Measurements from ENCODE around the gene OXSR1. TPM values are rescaled to one million over a fixed set of nuclear protein-coding genes. Genes with fewer than 3 reads are reported as not detected.
A peak's percentile ranks its signal among the peaks of the same experiment; 100 is the strongest.

OXSR1 gene
- total and polyA plus RNA-seq, 2 of the 13 experiments (the other 11 are each of a cell fraction or from before 2014, with no cell fraction given) = 27.4 to 32.6 TPM

DNA sequence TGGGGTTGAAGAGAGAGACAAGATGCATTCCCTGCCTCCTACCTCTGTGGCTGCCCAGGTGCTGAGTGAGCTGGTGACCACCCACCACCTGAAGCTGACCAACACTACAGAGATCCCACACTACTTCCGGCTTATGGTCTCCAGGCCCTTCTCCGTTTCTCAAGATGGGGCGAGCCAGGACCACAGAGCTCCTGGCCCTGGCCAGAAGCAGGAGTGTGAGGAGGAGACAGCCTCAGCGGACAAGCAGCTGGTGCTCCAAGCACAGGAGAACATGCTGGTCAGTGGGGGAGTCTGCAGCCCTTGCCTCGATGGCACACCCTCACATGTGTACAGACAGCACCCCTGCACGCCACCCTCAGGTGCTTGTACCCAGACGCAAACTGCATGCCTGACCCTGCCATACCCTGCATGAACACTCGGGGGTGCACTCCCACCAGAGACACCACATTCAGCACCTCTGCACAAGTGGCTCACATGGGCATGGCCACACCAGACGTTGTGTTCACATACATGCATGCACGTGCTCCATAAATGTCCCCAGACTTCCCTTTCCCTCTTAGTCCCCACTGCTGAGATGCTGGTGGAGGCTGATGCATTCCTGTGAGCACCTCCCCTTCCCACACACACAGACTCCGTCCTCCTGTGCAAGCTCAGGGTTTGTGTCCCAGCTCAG is 47.5 kb upstream of the OXSR1 start (continued):
- TF ChIP-seq, protein P1, sequence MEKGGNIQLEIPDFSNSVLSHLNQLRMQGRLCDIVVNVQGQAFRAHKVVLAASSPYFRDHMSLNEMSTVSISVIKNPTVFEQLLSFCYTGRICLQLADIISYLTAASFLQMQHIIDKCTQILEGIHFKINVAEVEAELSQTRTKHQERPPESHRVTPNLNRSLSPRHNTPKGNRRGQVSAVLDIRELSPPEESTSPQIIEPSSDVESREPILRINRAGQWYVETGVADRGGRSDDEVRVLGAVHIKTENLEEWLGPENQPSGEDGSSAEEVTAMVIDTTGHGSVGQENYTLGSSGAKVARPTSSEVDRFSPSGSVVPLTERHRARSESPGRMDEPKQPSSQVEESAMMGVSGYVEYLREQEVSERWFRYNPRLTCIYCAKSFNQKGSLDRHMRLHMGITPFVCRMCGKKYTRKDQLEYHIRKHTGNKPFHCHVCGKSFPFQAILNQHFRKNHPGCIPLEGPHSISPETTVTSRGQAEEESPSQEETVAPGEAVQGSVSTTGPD (CRISPR knock-in tag; IDR thresholded peaks at IDR 0.05) = no peak
- peak; percentile 81 for TF ChIP-seq POLR2G (IDR thresholded peaks at IDR 0.05; ENCODE audit: low read depth, low read length)
- peak; percentile 26; the same call in 1 of the 2 replicates for TF ChIP-seq ZFX (CRISPR knock-in tag; IDR thresholded peaks at IDR 0.05; ENCODE audit: low read depth)
- no peak for TF ChIP-seq ZNF263 (CRISPR knock-in tag; IDR thresholded peaks at IDR 0.05)
- TF ChIP-seq SATB2 (CRISPR knock-in tag; IDR thresholded peaks at IDR 0.05) = no peak
- TF ChIP-seq ONECUT2 (CRISPR knock-in tag; IDR thresholded peaks at IDR 0.05) = no peak
- TF ChIP-seq, protein P2, sequence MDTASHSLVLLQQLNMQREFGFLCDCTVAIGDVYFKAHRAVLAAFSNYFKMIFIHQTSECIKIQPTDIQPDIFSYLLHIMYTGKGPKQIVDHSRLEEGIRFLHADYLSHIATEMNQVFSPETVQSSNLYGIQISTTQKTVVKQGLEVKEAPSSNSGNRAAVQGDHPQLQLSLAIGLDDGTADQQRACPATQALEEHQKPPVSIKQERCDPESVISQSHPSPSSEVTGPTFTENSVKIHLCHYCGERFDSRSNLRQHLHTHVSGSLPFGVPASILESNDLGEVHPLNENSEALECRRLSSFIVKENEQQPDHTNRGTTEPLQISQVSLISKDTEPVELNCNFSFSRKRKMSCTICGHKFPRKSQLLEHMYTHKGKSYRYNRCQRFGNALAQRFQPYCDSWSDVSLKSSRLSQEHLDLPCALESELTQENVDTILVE (CRISPR knock-in tag; IDR thresholded peaks at IDR 0.05) = no peak
- TF ChIP-seq ZC3H13 (CRISPR knock-in tag; IDR thresholded peaks at IDR 0.05) = peak; percentile 55
- TF ChIP-seq, protein P3, sequence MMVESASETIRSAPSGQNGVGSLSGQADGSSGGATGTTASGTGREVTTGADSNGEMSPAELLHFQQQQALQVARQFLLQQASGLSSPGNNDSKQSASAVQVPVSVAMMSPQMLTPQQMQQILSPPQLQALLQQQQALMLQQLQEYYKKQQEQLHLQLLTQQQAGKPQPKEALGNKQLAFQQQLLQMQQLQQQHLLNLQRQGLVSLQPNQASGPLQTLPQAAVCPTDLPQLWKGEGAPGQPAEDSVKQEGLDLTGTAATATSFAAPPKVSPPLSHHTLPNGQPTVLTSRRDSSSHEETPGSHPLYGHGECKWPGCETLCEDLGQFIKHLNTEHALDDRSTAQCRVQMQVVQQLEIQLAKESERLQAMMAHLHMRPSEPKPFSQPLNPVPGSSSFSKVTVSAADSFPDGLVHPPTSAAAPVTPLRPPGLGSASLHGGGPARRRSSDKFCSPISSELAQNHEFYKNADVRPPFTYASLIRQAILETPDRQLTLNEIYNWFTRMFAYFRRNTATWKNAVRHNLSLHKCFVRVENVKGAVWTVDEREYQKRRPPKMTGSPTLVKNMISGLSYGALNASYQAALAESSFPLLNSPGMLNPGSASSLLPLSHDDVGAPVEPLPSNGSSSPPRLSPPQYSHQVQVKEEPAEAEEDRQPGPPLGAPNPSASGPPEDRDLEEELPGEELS (CRISPR knock-in tag; IDR thresholded peaks at IDR 0.05) = no peak
- TF ChIP-seq ZBTB3 (CRISPR knock-in tag; IDR thresholded peaks at IDR 0.05; ENCODE audit: borderline replicate concordance, low read depth) = no peak
- TF ChIP-seq MIER3 (CRISPR knock-in tag; IDR thresholded peaks at IDR 0.05; ENCODE audit: borderline replicate concordance) = no peak
- TF ChIP-seq ZNF572 (CRISPR knock-in tag; IDR thresholded peaks at IDR 0.05) = no peak
- no peak for TF ChIP-seq RELA (CRISPR knock-in tag; IDR thresholded peaks at IDR 0.05)
- no peak for TF ChIP-seq ZNF20 (CRISPR knock-in tag; IDR thresholded peaks at IDR 0.05)
- no peak for TF ChIP-seq NFE2 (CRISPR knock-in tag; IDR thresholded peaks at IDR 0.05)
- no peak for TF ChIP-seq ZBTB21 (CRISPR knock-in tag; IDR thresholded peaks at IDR 0.05)
- TF ChIP-seq, protein P4, sequence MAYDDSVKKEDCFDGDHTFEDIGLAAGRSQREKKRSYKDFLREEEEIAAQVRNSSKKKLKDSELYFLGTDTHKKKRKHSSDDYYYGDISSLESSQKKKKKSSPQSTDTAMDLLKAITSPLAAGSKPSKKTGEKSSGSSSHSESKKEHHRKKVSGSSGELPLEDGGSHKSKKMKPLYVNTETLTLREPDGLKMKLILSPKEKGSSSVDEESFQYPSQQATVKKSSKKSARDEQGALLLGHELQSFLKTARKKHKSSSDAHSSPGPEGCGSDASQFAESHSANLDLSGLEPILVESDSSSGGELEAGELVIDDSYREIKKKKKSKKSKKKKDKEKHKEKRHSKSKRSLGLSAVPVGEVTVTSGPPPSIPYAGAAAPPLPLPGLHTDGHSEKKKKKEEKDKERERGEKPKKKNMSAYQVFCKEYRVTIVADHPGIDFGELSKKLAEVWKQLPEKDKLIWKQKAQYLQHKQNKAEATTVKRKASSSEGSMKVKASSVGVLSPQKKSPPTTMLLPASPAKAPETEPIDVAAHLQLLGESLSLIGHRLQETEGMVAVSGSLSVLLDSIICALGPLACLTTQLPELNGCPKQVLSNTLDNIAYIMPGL (CRISPR knock-in tag; IDR thresholded peaks at IDR 0.05; ENCODE audit: borderline replicate concordance in 1 of 2, low read depth in 1 of 2) = peak in 1 of 2 experiments; percentile 54; a peak in 2 of 4 replicates
- TF ChIP-seq, protein P5, sequence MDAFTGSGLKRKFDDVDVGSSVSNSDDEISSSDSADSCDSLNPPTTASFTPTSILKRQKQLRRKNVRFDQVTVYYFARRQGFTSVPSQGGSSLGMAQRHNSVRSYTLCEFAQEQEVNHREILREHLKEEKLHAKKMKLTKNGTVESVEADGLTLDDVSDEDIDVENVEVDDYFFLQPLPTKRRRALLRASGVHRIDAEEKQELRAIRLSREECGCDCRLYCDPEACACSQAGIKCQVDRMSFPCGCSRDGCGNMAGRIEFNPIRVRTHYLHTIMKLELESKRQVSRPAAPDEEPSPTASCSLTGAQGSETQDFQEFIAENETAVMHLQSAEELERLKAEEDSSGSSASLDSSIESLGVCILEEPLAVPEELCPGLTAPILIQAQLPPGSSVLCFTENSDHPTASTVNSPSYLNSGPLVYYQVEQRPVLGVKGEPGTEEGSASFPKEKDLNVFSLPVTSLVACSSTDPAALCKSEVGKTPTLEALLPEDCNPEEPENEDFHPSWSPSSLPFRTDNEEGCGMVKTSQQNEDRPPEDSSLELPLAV (CRISPR knock-in tag; conservative IDR thresholded peaks at IDR 0.05; ENCODE audit: low read depth) = no peak
- no peak for TF ChIP-seq HOXA9 (CRISPR knock-in tag; IDR thresholded peaks at IDR 0.05; ENCODE audit: borderline replicate concordance)
- TF ChIP-seq CCDC6 (CRISPR knock-in tag; IDR thresholded peaks at IDR 0.05) = no peak
- TF ChIP-seq ZNF30 (CRISPR knock-in tag; IDR thresholded peaks at IDR 0.05) = no peak
- TF ChIP-seq, protein P6, sequence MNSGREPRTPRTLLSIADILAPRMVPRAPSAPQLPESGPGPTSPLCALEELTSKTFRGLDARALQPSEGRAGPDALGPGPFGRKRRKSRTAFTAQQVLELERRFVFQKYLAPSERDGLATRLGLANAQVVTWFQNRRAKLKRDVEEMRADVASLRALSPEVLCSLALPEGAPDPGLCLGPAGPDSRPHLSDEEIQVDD (CRISPR knock-in tag; IDR thresholded peaks at IDR 0.05; ENCODE audit: borderline replicate concordance) = no peak
